ENCODE data around the gene DRD4.

Gene DRD4

GRCh38 chr11:621838-622237, 15.2 kb upstream of the DRD4 start:
- DNase-seq (ENCODE audit: low spot score) = no peak

DNA sequence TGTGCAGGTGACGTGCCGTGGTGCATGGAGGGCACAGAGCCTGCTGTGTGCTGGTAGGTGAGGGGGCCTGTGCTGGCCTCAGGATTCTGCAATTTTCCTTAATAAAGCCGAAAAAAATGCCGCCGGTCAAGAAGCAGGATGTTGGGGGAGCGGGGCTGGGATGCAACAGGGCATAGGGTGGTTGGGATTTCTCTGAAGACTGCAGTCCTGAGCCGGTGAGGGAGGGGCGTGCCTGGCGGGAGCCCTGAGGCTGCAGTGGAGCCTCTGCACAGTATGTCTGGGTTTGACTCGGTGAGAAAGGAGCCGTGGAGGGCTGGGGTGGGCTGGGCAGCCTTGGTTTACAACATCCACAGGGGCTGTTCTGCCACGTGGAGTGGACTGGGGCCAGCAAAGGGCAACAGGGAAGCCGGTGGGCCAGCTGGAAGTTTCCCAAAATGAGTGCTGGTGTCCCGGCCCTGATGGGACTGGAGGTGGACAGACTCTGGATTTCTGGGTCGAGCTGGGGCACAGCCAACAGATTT, 13.7 kb upstream of the DRD4 start:
- DNase-seq (ENCODE audit: low spot score) = no peak

DNA sequence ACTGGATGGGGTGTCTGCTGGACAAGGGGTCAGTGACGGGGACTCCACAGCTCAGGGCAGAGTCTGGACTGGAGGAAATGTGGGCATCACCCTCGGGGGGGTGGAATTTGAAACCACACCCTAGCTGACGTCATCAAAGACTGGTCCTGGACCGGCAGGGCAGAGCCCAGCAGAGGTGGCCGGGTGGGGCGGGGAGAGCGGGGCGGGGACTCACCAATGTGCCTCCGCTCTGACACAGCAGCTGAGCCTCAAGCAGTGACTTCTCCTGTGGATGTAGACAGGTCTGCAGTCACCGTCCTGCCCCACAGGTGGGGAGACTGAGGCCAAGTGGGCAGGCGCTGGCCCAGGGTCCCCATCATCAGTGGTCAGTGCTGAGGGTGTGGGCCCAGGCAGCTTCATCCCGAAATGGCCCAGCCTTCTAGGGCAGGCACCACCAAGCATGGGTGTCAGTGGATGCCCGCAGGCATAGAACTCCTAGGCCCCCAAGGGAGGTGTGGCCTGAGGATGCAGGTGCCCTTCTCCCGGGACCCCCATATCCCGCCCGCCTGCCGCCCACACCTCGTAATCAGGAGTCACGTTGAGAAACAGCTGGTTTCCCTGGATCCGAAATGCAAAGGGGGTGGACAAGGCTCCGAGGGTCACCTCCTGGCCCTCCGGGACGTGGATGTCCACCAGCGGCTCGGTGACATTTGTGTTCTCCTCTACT, 12.9 kb upstream of the DRD4 start:
- no peak for DNase-seq (ENCODE audit: low spot score)

GRCh38 chr11:624705-625635, 12.1 kb upstream of the DRD4 start, which contains the start of gene CDHR5:
CDHR5 (minus strand) TSS chr11:624955; CDS start chr11:624902, 53 bp downstream.
- no peak for DNase-seq (ENCODE audit: low spot score)

GRCh38 chr11:625636-626268, 11.3 kb upstream of the DRD4 start:
- DNase-seq (ENCODE audit: low spot score) = no peak

- no peak for DNase-seq (ENCODE audit: low spot score)
These were observed 10.4 kb upstream of the DRD4 start, which contains the start of gene SCT for GRCh38 chr11:626475-627307. SCT (minus strand) TSS chr11:627181; CDS start chr11:627143, 38 bp downstream.

- no peak for DNase-seq (ENCODE audit: low spot score)
These were observed 9.8 kb upstream of the DRD4 start for GRCh38 chr11:627308-627576.

DNA sequence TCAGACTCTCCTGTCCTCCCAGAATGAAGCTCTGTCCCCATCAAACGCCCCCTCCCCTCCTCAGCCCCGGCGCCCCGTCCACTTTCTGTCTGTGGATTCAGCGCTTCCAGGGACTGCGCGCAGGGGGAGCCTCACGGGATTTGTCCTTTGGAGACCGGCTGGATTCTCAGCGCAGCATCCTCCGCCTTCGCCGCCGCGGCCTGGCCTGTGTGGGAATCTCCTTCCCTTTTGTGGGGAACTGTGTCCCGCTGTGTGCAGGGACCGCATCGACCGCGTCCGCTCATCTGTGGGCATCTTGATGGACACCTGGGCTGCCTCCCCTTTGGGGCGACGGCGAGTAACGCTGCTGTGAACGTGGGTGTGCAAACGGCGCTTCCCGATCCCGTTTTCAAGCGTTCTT, 9.0 kb upstream of the DRD4 start:
- no peak for DNase-seq (ENCODE audit: low spot score)

DNA sequence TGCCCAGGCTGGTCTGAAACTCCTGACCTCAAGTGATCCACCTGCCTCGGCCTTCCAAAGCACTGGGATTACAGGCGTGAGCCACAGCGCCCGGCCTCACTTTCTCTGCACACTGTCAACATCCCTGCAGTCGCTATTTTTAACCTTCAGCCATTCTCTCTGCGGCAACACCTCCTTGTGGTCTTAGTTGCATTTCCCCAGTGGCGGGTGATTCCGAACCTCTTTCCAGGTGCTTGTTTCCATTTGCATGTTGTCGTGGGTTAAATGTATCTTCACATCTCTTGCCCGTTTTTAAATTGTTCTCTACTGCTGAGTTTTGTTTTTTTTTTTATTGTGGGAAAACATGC, 7.9 kb upstream of the DRD4 start:
- DNase-seq (ENCODE audit: low spot score) = no peak

DNA sequence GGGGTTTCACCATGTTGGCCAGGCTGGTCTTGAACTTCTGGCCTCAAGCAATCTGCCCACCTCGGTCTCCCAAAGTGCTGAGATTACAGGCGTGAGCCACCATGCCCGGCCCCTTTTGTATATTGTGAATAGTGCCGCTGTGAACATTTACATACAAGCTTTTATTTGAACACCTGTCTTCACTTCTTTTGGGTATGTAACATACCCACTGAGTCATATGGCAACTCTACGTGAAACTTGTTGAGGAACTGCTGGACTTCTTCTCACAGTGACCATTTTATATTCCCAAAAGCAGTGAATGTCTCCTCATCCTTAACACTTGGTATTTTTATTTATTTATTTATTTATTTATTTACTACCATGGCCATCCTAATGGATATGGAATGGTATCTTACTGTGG, 6.2 kb upstream of the DRD4 start:
- DNase-seq (ENCODE audit: low spot score) = no peak

DNA sequence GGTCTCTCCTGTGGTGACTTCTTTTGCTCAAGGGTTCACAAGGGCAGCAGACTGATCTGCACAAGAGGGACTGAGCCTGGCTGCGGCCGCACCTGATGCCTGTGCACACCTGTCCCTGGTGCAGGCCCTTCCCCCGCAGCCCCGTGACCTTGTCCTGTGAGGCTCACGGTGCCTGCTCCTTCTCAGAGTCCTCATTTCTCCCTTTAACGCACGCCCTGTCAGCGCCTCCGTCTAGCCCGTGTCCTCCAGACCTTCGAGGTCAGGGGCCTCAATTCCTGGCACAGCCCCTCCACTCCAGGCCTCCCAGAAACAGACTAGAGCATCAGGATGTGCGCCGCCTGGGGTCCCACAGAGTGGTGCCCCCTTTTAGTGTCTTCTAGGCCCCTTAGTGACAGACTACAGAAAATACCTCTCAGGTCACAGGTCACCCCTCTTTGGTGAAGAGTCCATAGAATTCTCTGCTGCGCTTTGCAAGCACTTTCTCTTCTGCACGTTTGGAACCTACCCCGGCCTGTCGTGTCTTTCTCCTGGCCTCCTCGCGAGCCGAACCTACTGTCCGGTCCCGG, 1.0 kb upstream of the DRD4 start:
- no peak for DNase-seq (ENCODE audit: low spot score)

- no peak for DNase-seq (ENCODE audit: low spot score)
These were observed 194 bp downstream of the DRD4 start for GRCh38 chr11:637333-637592.

GRCh38 chr11:637593-638521, 788 bp downstream of the DRD4 start:
- no peak for DNase-seq (ENCODE audit: low spot score)

GRCh38 chr11:638631-639331, 1.7 kb downstream of the DRD4 start:
- DNase-seq (ENCODE audit: low spot score) = no peak

- DNase-seq (ENCODE audit: low spot score) = no peak
These were observed 2.4 kb downstream of the DRD4 start for GRCh38 chr11:639332-639955.

GRCh38 chr11:640021-640706, 3.1 kb downstream of the DRD4 start:
- no peak for DNase-seq (ENCODE audit: low spot score)

DNA sequence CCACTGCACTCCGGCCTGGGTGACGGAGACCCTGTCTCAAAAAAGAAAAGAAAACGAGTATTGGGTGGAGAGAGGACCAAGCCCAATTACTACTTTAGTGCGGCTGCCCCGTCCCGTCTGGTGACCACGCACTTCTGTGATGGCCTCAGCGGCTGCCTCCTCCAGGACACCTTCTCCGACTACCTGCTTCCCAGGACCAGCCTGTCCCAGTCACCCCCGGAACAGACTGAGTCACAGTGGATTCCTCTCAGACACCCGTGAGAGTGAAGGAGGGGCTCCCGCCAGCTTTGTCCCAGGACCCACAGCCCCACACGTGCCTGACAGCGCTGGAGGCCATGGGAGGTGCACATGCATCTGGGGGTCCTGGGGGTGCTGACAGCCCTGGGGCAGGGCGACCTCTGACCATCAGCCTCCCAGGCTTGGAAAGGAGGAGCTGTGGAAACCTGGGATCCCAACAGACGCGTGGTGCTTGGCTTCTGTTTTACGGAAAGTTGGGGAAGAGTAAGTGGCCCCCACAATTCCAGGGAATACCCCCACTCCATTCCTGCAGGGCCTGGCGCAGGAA, 4.8 kb downstream of the DRD4 start:
- no peak for DNase-seq (ENCODE audit: low spot score)

- DNase-seq (ENCODE audit: low spot score) = no peak
These were observed 6.3 kb downstream of the DRD4 start for GRCh38 chr11:643366-643765.

Measured in left forelimb (tissue), 1 donor.